Lung (tissue), 12 donors: Measurements from ENCODE around the gene KIR2DL4. TPM values are rescaled to one million over a fixed set of nuclear protein-coding genes. Genes with fewer than 3 reads are reported as not detected.

ENCODE experiments used
- ATAC-seq: fragments of 200-7000 bp; cut with Tn5 transposase; one replicate; pipeline ENCODE4 v1.9.1; 2020; ENCODE audit warnings: moderate number of reproducible peaks; ENCODE audit not compliant: insufficient read depth, low FRiP score
- DNase-seq, 3 donors: peaks; one replicate each; pipeline ENCODE4 v3.0.0-alpha.2; 2013 to 2017
- H3K27ac ChIP-seq, 2 donors: one replicate each; pipeline ENCODE4 v1.5.1; 2013; ENCODE audit warnings: mild to moderate bottlenecking in 2 of 2, moderate library complexity in 2 of 2, control low read depth in 1 of 2, inconsistent platforms in 1 of 2, low read depth in 1 of 2, low read length in 1 of 2
- H3K27me3 ChIP-seq, 3 donors: one replicate each; pipeline ENCODE4 v1.5.1; 2013; ENCODE audit warnings: low read length in 2 of 3; ENCODE audit not compliant: control insufficient read depth in 3 of 3, insufficient read depth in 3 of 3
- H3K36me3 ChIP-seq, 4 donors: one replicate each; pipeline ENCODE4 v1.5.1; 2013; ENCODE audit warnings: low read length in 4 of 4, mild to moderate bottlenecking in 1 of 4, moderate library complexity in 1 of 4; ENCODE audit not compliant: control insufficient read depth in 4 of 4, insufficient read depth in 4 of 4
- H3K4me1 ChIP-seq, 5 donors: one replicate each; pipeline ENCODE4 v1.5.1; 2013; ENCODE audit warnings: low read length in 5 of 5, mild to moderate bottlenecking in 2 of 5, moderate library complexity in 1 of 5; ENCODE audit not compliant: control insufficient read depth in 5 of 5, insufficient read depth in 5 of 5
- H3K4me3 ChIP-seq: one replicate; pipeline ENCODE4 v1.5.1; 2013; ENCODE audit warnings: mild to moderate bottlenecking, control low read depth, moderate library complexity
- H3K9ac ChIP-seq, 2 donors: one replicate each; pipeline ENCODE4 v1.5.1; 2013; ENCODE audit warnings: low read length in 2 of 2, control low read depth in 1 of 2; ENCODE audit not compliant: insufficient read depth in 1 of 2
- H3K9me3 ChIP-seq, 4 donors: one replicate each; pipeline ENCODE4 v1.5.1; 2013; ENCODE audit warnings: low read length in 3 of 4, mild to moderate bottlenecking in 1 of 4, moderate library complexity in 1 of 4; ENCODE audit not compliant: control insufficient read depth in 4 of 4, insufficient read depth in 3 of 4
- WGBS, 2 donors: extraction: QIAGEN DNeasy Blood & Tissue Kit; methylation state at CpG; one replicate each; pipeline ENCODE4 v1.1.7; 2013; 5-methylcytosine and 5-hydroxymethylcytosine counted together
- polyA plus RNA-seq, 2 donors: library from polyadenylated mRNA; stranded (reverse); fragments of 200-250 nt; gene quantifications; one replicate each; pipeline ENCODE4 v1.2.1, GENCODE V29; 2013
- total RNA-seq, 2 donors: library from RNA; depleted of rRNA in 1 of 2; stranded (reverse); fragments of >200 nt in 1 of 2; gene quantifications; one replicate each; pipeline ENCODE4 v1.2.1, GENCODE V29; 2014 to 2021
- TF ChIP-seq, protein P1 (sequence below): IDR thresholded peaks from 2 replicates; pipeline ENCODE4 v1.5.1; 2012; ENCODE audit warnings: mild to moderate bottlenecking; ENCODE audit errors: control extremely low read depth, extremely low read depth
- donor health status: control.
- donor health status: control.
- donor health status: Bipolar disorder and iron deficiency.
- donor health status: healthy.
- donor health status: DM: yes; HTN: yes; CAD: no.

Gene KIR2DL4
- total and polyA plus RNA-seq, 4 donors: 0.10 to 0.77 (median 0.63) TPM; not detected in 1

GRCh38 chr19:54792814-54793213 is 10.6 kb upstream of the KIR2DL4 start:
- TF ChIP-seq, protein P1, sequence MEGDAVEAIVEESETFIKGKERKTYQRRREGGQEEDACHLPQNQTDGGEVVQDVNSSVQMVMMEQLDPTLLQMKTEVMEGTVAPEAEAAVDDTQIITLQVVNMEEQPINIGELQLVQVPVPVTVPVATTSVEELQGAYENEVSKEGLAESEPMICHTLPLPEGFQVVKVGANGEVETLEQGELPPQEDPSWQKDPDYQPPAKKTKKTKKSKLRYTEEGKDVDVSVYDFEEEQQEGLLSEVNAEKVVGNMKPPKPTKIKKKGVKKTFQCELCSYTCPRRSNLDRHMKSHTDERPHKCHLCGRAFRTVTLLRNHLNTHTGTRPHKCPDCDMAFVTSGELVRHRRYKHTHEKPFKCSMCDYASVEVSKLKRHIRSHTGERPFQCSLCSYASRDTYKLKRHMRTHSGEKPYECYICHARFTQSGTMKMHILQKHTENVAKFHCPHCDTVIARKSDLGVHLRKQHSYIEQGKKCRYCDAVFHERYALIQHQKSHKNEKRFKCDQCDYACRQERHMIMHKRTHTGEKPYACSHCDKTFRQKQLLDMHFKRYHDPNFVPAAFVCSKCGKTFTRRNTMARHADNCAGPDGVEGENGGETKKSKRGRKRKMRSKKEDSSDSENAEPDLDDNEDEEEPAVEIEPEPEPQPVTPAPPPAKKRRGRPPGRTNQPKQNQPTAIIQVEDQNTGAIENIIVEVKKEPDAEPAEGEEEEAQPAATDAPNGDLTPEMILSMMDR: no peak
- Histone ChIP-seq H3K4me1 (no peaks in the 10 kb centered on the region), H3K27me3 (no peaks in the 10 kb centered on the region), H3K27ac (no peak overlapping the region), H3K4me3 (no peak overlapping the region), H3K36me3 (no peaks in the 10 kb centered on the region), H3K9me3 (no peaks in the 10 kb centered on the region), H3K9ac (no peak overlapping the region)
- 24 to 29% methylated on average over 8 of the region's 8 CpGs for WGBS, 2 donors
- DNase-seq (no peak), ATAC-seq (no peak)

GRCh38 chr19:54795758-54796157 is 7.7 kb upstream of the KIR2DL4 start:
- Histone ChIP-seq H3K27me3 (no peaks in the 10 kb centered on the region), H3K36me3 (no peaks in the 10 kb centered on the region), H3K4me1 (no peaks in the 10 kb centered on the region), H3K4me3 (no peak overlapping the region), H3K27ac (no peak overlapping the region), H3K9ac (no peak overlapping the region), H3K9me3 (no peaks in the 10 kb centered on the region)
- 15 to 27% methylated on average over 1 of the region's 1 CpG for whole genome bisulfite sequencing, 2 donors
- ATAC-seq: no peak
- no peak for DNase-seq
- TF ChIP-seq, protein P1: no peak

DNA sequence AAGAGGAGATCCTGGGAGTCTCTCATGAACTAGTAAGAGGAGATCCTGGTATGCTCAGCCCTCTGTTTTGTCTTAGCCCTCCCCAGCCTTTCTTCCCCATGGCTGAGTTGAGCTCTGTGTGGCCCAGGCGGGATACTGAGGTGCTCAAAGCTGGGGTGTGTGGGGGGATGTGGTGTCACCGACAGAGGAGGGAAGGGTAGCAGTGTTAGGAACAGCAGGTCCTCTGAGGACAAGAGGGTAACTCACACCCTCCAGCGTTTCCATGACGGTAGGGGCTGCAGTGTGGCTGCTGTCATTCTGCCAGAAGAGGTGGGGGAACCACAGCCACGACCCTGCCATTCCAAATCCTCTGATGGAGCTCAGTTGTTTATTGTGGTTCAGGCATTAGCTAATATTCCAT is 691 bp downstream of the KIR2DL4 start:
- H3K27me3 ChIP-seq: no peaks in the 10 kb centered on the region
- TF ChIP-seq, protein P1: no peak
- no peak overlapping the region for H3K27ac ChIP-seq
- ATAC-seq (no peak), DNase-seq (no peak)
- peaks cover 0 to 10% (median 0%) of the 10 kb centered on the region in 4 donors for H3K9me3 ChIP-seq
- no peaks in the 10 kb centered on the region for H3K36me3 ChIP-seq
- no peak overlapping the region for H3K9ac ChIP-seq
- H3K4me3 ChIP-seq: no peak overlapping the region
- no peaks in the 10 kb centered on the region for H3K4me1 ChIP-seq
- WGBS, 2 donors: 67% methylated on average over 5 of the region's 5 CpGs

GRCh38 chr19:54804571-54804970 is 1.2 kb downstream of the KIR2DL4 start:
- no peaks in the 10 kb centered on the region for H3K36me3 ChIP-seq
- WGBS, 2 donors: 88 to 93% methylated on average over 10 of the region's 10 CpGs
- no peak overlapping the region for H3K4me3 ChIP-seq
- peaks cover 0 to 12% (median 0%) of the 10 kb centered on the region in 4 donors for H3K9me3 ChIP-seq
- no peak for DNase-seq
- H3K27me3 ChIP-seq: no peaks in the 10 kb centered on the region
- TF ChIP-seq, protein P1: no peak
- no peak overlapping the region for H3K27ac ChIP-seq
- no peak overlapping the region for H3K9ac ChIP-seq
- H3K4me1 ChIP-seq: no peaks in the 10 kb centered on the region
- ATAC-seq: no peak
